ENCODE results near the gene CCDC88B. TPM values are rescaled to one million over a fixed set of nuclear protein-coding genes. Genes with fewer than 3 reads are reported as not detected.

Gene CCDC88B
- polyA plus RNA-seq, 1 donor, result 13.5 TPM

GRCh38 chr11:64296830-64297698 lies 42.9 kb upstream of the CCDC88B start:
- no peaks in the 10 kb centered on the region for H3K36me3 ChIP-seq (ENCODE audit: control insufficient read depth, insufficient read depth, low read length)
- H3K4me1 ChIP-seq (ENCODE audit: control insufficient read depth, insufficient read depth, low read length), result peaks cover 19% of the 10 kb centered on the region
- H3K9me3 ChIP-seq (ENCODE audit: control insufficient read depth, low read depth, low read length), result peaks cover 3% of the 10 kb centered on the region
- H3K4me3 ChIP-seq (ENCODE audit: low read length), result no peak overlapping the region
- H3K27ac ChIP-seq (ENCODE audit: low read length), result no peak overlapping the region
- peaks cover 97% of the 10 kb centered on the region for H3K27me3 ChIP-seq (ENCODE audit: control insufficient read depth, insufficient read depth, low read length)
- no peak for DNase-seq
- no CpG with 5 or more reads among the region's 34 CpGs for WGBS (ENCODE audit: insufficient coverage, low lambda C conversion rate)

- no peak for DNase-seq
- 50% methylated on average over 1 of the region's 18 CpGs for WGBS (ENCODE audit: insufficient coverage, low lambda C conversion rate)
- peaks cover 89% of the 10 kb centered on the region for H3K27me3 ChIP-seq (ENCODE audit: control insufficient read depth, insufficient read depth, low read length)
These were observed 42.2 kb upstream of the CCDC88B start for GRCh38 chr11:64297699-64298358.

GRCh38 chr11:64298966-64299846 lies 40.8 kb upstream of the CCDC88B start:
- Histone ChIP-seq H3K4me3 (ENCODE audit: low read length) (no peak overlapping the region), H3K36me3 (ENCODE audit: control insufficient read depth, insufficient read depth, low read length) (no peaks in the 10 kb centered on the region), H3K27me3 (ENCODE audit: control insufficient read depth, insufficient read depth, low read length) (peaks cover 78% of the 10 kb centered on the region), H3K4me1 (ENCODE audit: control insufficient read depth, insufficient read depth, low read length) (peaks cover 22% of the 10 kb centered on the region), H3K9me3 (ENCODE audit: control insufficient read depth, low read depth, low read length) (peaks cover 3% of the 10 kb centered on the region), H3K27ac (ENCODE audit: low read length) (no peak overlapping the region)
- DNase-seq, result peak in 1 of 2 donors; percentile 43
- no CpG with 5 or more reads among the region's 60 CpGs for WGBS (ENCODE audit: insufficient coverage, low lambda C conversion rate)

More at GRCh38 chr11:64297699-64298358, 42.2 kb upstream of the CCDC88B start:
- Histone ChIP-seq H3K9me3 (ENCODE audit: control insufficient read depth, low read depth, low read length) (peaks cover 3% of the 10 kb centered on the region), H3K36me3 (ENCODE audit: control insufficient read depth, insufficient read depth, low read length) (no peaks in the 10 kb centered on the region), H3K4me3 (ENCODE audit: low read length) (no peak overlapping the region), H3K4me1 (ENCODE audit: control insufficient read depth, insufficient read depth, low read length) (peaks cover 16% of the 10 kb centered on the region), H3K27ac (ENCODE audit: low read length) (no peak overlapping the region)

- no peaks in the 10 kb centered on the region for H3K36me3 ChIP-seq (ENCODE audit: control insufficient read depth, insufficient read depth, low read length)
- no peak within 1 kb of the TSS for H3K27ac ChIP-seq (ENCODE audit: low read length)
- H3K9me3 ChIP-seq (ENCODE audit: control insufficient read depth, low read depth, low read length), result peaks cover 3% of the 10 kb centered on the region
- peak within 1 kb of the TSS; percentile 20 for H3K4me3 ChIP-seq (ENCODE audit: low read length)
- peaks cover 27% of the 10 kb centered on the region for H3K4me1 ChIP-seq (ENCODE audit: control insufficient read depth, insufficient read depth, low read length)
- no peak for DNase-seq
- no CpG with 5 or more reads among the region's 54 CpGs for WGBS (ENCODE audit: insufficient coverage, low lambda C conversion rate)
- H3K27me3 ChIP-seq (ENCODE audit: control insufficient read depth, insufficient read depth, low read length), result peaks cover 69% of the 10 kb centered on the region
These were observed 40.0 kb upstream of the CCDC88B start, which contains the start of gene CATSPERZ for GRCh38 chr11:64299847-64300648. CATSPERZ (plus strand) TSS chr11:64300358; CDS start chr11:64300411, 53 bp downstream.

GRCh38 chr11:64303109-64304031 lies 36.6 kb upstream of the CCDC88B start:
- peaks cover 3% of the 10 kb centered on the region for H3K9me3 ChIP-seq (ENCODE audit: control insufficient read depth, low read depth, low read length)
- WGBS (ENCODE audit: insufficient coverage, low lambda C conversion rate), result no CpG with 5 or more reads among the region's 13 CpGs
- no peak overlapping the region for H3K27ac ChIP-seq (ENCODE audit: low read length)
- peaks cover 4% of the 10 kb centered on the region for H3K36me3 ChIP-seq (ENCODE audit: control insufficient read depth, insufficient read depth, low read length)
- H3K4me1 ChIP-seq (ENCODE audit: control insufficient read depth, insufficient read depth, low read length), result peaks cover 36% of the 10 kb centered on the region
- no peak overlapping the region for H3K4me3 ChIP-seq (ENCODE audit: low read length)
- peaks cover 36% of the 10 kb centered on the region for H3K27me3 ChIP-seq (ENCODE audit: control insufficient read depth, insufficient read depth, low read length)
- DNase-seq, result no peak

- Histone ChIP-seq H3K27me3 (ENCODE audit: control insufficient read depth, insufficient read depth, low read length) (peaks cover 30% of the 10 kb centered on the region), H3K36me3 (ENCODE audit: control insufficient read depth, insufficient read depth, low read length) (peaks cover 4% of the 10 kb centered on the region), H3K27ac (ENCODE audit: low read length) (peak overlapping the region; percentile 99), H3K4me1 (ENCODE audit: control insufficient read depth, insufficient read depth, low read length) (peaks cover 36% of the 10 kb centered on the region), H3K4me3 (ENCODE audit: low read length) (peak overlapping the region; percentile 70), H3K9me3 (ENCODE audit: control insufficient read depth, low read depth, low read length) (peaks cover 3% of the 10 kb centered on the region)
- no peak for DNase-seq
- no CpG with 5 or more reads among the region's 5 CpGs for WGBS (ENCODE audit: insufficient coverage, low lambda C conversion rate)
These were observed 36.0 kb upstream of the CCDC88B start for GRCh38 chr11:64304032-64304315.

- Histone ChIP-seq H3K4me1 (ENCODE audit: control insufficient read depth, insufficient read depth, low read length) (peaks cover 34% of the 10 kb centered on the region), H3K9me3 (ENCODE audit: control insufficient read depth, low read depth, low read length) (peaks cover 3% of the 10 kb centered on the region), H3K4me3 (ENCODE audit: low read length) (peak overlapping the region; percentile 70), H3K36me3 (ENCODE audit: control insufficient read depth, insufficient read depth, low read length) (peaks cover 4% of the 10 kb centered on the region), H3K27me3 (ENCODE audit: control insufficient read depth, insufficient read depth, low read length) (peaks cover 25% of the 10 kb centered on the region), H3K27ac (ENCODE audit: low read length) (peak overlapping the region; percentile 99)
- WGBS (ENCODE audit: insufficient coverage, low lambda C conversion rate), result no CpG with 5 or more reads among the region's 46 CpGs
- peak; percentile 84 to 89 for DNase-seq
These were observed 35.5 kb upstream of the CCDC88B start for GRCh38 chr11:64304316-64305072.

GRCh38 chr11:64305075-64305690 lies 34.8 kb upstream of the CCDC88B start, which contains the start of gene ESRRA:
ESRRA (plus strand) TSS chr11:64305524; CDS start chr11:64307180, 1,656 bp downstream.
- Histone ChIP-seq H3K27me3 (ENCODE audit: control insufficient read depth, insufficient read depth, low read length) (peaks cover 18% of the 10 kb centered on the region), H3K27ac (ENCODE audit: low read length) (peak within 1 kb of the TSS; percentile 99), H3K36me3 (ENCODE audit: control insufficient read depth, insufficient read depth, low read length) (peaks cover 4% of the 10 kb centered on the region), H3K4me3 (ENCODE audit: low read length) (peak within 1 kb of the TSS; percentile 70), H3K9me3 (ENCODE audit: control insufficient read depth, low read depth, low read length) (no peaks in the 10 kb centered on the region), H3K4me1 (ENCODE audit: control insufficient read depth, insufficient read depth, low read length) (peaks cover 28% of the 10 kb centered on the region)
- WGBS (ENCODE audit: insufficient coverage, low lambda C conversion rate), result no CpG with 5 or more reads among the region's 81 CpGs
- peak; percentile 99 for DNase-seq
